Heart left ventricle (tissue), 16 donors: ENCODE data around the gene HP. TPM values are rescaled to one million over a fixed set of nuclear protein-coding genes. Genes with fewer than 3 reads are reported as not detected.
A peak's percentile ranks its signal among the peaks of the same experiment; 100 is the strongest.

ENCODE experiments used
- ATAC-seq, 4 donors: fragments of 200-7000 bp; cut with Tn5 transposase; one replicate each; pipeline ENCODE4 v1.9.1; 2020 to 2022; ENCODE audit warnings: moderate library complexity in 4 of 4, mild to moderate bottlenecking in 3 of 4, moderate number of reproducible peaks in 1 of 4
- DNase-seq, 5 donors: peaks; one replicate each; pipeline ENCODE4 v3.0.0-alpha.2; 2020
- H3K27ac ChIP-seq, 12 donors: fragments of 200-600 bp; sonication (generic) in 4 of 12; one replicate each; pipeline versions ENCODE4 v1.5.0 to v1.8.0; 2016 to 2022; ENCODE audit warnings: mild to moderate bottlenecking in 2 of 12
- H3K27me3 ChIP-seq, 9 donors: fragments of 200-600 bp; sonication (generic) in 2 of 9; one replicate each; pipeline versions ENCODE4 v1.5.1 to v1.8.0; 2016 to 2022; ENCODE audit warnings: mild to moderate bottlenecking in 3 of 9
- H3K36me3 ChIP-seq, 9 donors: fragments of 200-600 bp; sonication (generic) in 2 of 9; one replicate each; pipeline versions ENCODE4 v1.5.0 to v1.8.0; 2018 to 2022; ENCODE audit warnings: mild to moderate bottlenecking in 2 of 9
- H3K4me1 ChIP-seq, 12 donors: fragments of 200-600 bp; sonication (generic) in 4 of 12; one replicate each; pipeline versions ENCODE4 v1.5.0 to v1.8.0; 2016 to 2022; ENCODE audit warnings: mild to moderate bottlenecking in 3 of 12
- H3K4me3 ChIP-seq, 12 donors: fragments of 200-600 bp; sonication (generic) in 4 of 12; one replicate each; pipeline versions ENCODE4 v1.5.0 to v1.8.0; 2017 to 2022; ENCODE audit warnings: mild to moderate bottlenecking in 9 of 12, moderate library complexity in 4 of 12
- H3K9me3 ChIP-seq, 12 donors: fragments of 200-600 bp; sonication (generic) in 4 of 12; one replicate each; pipeline versions ENCODE4 v1.5.0 to v1.8.0; 2016 to 2022; ENCODE audit warnings: mild to moderate bottlenecking in 1 of 12
- POLR2A ChIP-seq, 2 donors: fragments of 450-650 bp; IDR thresholded peaks; one replicate each; pipeline ENCODE4 v1.6.1; 2017; ENCODE audit warnings: antibody characterized with exemption in 2 of 2, mild to moderate bottlenecking in 2 of 2, moderate library complexity in 2 of 2
- WGBS, 4 donors: extraction: QIAGEN DNeasy Blood & Tissue Kit in 2 of 4; methylation state at CpG; one replicate each; pipeline versions ENCODE4 v1.1.5 to v1.1.7; 2013 to 2018; 5-methylcytosine and 5-hydroxymethylcytosine counted together
- intact Hi-C, 10 donors: fragments of 100-400 bp; cut with DNase I; formaldehyde crosslinking; loops; one replicate each; pipeline versions ENCODE4 v1.11.1 to v1.14.2; 2022
- polyA plus RNA-seq, 2 donors: library from polyadenylated mRNA; stranded (reverse); fragments of 200-250 nt; gene quantifications; one replicate each; pipeline ENCODE4 v1.2.3, GENCODE V29; 2013
- total RNA-seq, 9 donors: library from RNA; depleted of rRNA in 2 of 9; stranded (reverse); fragments of >200 nt in 2 of 9; fragmentation: NEBNext Ultra II Directional in 3 of 9; extraction: Animal tissue kit (Norgen Biotek cat#: 25700) in 3 of 9; gene quantifications; one replicate each; pipeline versions ENCODE4 v1.1.0 to v1.2.4, GENCODE V29; 2016 to 2023
- TF ChIP-seq, protein P1 (sequence below), 12 donors: fragments of 200-600 bp; sonication (generic) in 4 of 12; IDR thresholded peaks; one replicate each; pipeline versions ENCODE4 v1.5.0 to v1.8.0; 2018 to 2022; ENCODE audit warnings: antibody characterized with exemption in 12 of 12, mild to moderate bottlenecking in 5 of 12
- donor health status: ischemic (EF 13 %, LVEDD 7.1; RV severe dilation, severe dysfunction).
- donor health status: healthy with polysubstance abuse.
- donor health status: DM: no; HTN: yes; CAD: no.
- donor health status: DM: no; HTN: no; CAD: no.
- donor health status: ischemic (EF 25% LVEDD 6.9; RV normal size, moderate dysfunction).
- donor health status: ischemic (EF 25% LVEDD 5.7; RV mildly dilated, moderate dysfunction).
- donor health status: healthy.
- donor health status: DM: yes; HTN: yes; CAD: no.
- donor health status: ischemic (EF 35%, LVEDD 5.7; RV mildly dilated, moderate dysfunction).
- donor health status: nonischemic (EF 11% LVEDD 7.7; RV severe dilation, severe dysfunction).
- donor health status: DM: yes; HTN: yes; CAD: no.
- donor health status: PGD.
- donor health status: ischemic (EF 29% LVEDD 5.4; RV normal size, mild dysfunction).
- donor health status: nonischemic (EF 23%, LVEDD 6.1; RV moderate dilation, normal function).

The HP gene
- total and polyA plus RNA-seq, 11 donors, result 0.42 to 314 (median 3.6) TPM

DNA sequence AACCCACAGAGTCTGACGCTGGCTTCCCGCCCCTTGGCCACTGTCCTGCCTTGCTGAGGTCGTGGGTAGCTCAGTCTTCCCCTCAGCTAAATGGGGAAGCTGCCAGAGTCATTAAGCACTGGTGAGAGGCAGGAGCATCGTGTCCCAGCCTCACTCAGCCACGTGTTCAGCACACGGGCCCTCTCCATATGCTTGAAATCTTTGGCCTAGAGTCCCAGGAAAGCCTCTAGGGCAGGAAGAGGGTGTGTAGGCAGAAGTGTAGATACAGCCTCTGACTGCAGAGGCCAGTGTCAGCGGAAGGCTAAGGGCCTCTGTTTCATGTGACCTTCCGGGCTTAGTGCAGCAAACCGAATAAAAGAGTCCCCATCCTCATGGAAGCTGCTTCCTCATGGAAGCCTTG lies 41.7 kb upstream of the HP start:
- Histone ChIP-seq H3K4me1 (peaks cover 2 to 26% (median 21%) of the 10 kb centered on the region in 12 donors), H3K27ac (peak overlapping the region in 4 of 12 donors; percentile 40 to 78 (median 74)), H3K36me3 (peaks cover 0 to 22% (median 6%) of the 10 kb centered on the region in 9 donors), H3K4me3 (no peak overlapping the region), H3K27me3 (no peaks in the 10 kb centered on the region), H3K9me3 (no peaks in the 10 kb centered on the region)
- WGBS, 4 donors, result 64 to 69% (median 66%) methylated on average over 8 to 9 of the region's 9 CpGs
- ATAC-seq (no peak), DNase-seq (no peak)
- TF ChIP-seq, protein P1, sequence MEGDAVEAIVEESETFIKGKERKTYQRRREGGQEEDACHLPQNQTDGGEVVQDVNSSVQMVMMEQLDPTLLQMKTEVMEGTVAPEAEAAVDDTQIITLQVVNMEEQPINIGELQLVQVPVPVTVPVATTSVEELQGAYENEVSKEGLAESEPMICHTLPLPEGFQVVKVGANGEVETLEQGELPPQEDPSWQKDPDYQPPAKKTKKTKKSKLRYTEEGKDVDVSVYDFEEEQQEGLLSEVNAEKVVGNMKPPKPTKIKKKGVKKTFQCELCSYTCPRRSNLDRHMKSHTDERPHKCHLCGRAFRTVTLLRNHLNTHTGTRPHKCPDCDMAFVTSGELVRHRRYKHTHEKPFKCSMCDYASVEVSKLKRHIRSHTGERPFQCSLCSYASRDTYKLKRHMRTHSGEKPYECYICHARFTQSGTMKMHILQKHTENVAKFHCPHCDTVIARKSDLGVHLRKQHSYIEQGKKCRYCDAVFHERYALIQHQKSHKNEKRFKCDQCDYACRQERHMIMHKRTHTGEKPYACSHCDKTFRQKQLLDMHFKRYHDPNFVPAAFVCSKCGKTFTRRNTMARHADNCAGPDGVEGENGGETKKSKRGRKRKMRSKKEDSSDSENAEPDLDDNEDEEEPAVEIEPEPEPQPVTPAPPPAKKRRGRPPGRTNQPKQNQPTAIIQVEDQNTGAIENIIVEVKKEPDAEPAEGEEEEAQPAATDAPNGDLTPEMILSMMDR (IDR thresholded peaks at IDR 0.05), result no peak
- no peak for TF ChIP-seq POLR2A (IDR thresholded peaks at IDR 0.05)
- intact Hi-C loops, result loop anchor here in 1 of 10 donors (5.0 kb wide), 1 partner anchor 80 kb away; the partner anchor contains the start of genes DHX38 and TXNL4B

DNA sequence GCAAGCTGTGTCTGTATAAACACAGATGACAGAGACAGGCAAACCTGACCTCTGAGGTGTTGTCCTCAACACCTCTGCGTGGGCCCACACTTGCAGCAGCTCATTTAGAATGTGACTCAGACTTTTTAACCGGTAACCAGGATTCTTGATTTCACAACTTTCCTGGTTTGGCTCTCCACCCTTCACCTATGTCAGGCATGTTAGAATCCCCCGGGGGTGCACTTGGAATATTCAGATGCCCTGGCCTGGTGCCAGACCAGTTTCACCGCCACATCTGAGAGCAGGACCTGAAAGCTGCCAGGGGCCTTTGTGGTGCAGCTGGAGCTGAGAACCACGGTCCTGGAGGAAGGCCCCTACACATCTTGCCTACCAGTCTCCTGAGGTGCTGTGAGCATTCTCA lies 40.9 kb upstream of the HP start:
- H3K4me3 ChIP-seq, result peak overlapping the region in 7 of 12 donors; percentile 2 to 27 (median 16)
- H3K36me3 ChIP-seq, result peaks cover 0 to 25% (median 7%) of the 10 kb centered on the region in 9 donors
- H3K9me3 ChIP-seq, result no peaks in the 10 kb centered on the region
- ATAC-seq (peak in 1 of 4 donors; percentile 2), DNase-seq (peak in 3 of 5 donors; percentile 24 to 51 (median 49))
- intact Hi-C loops, result loop anchor here in 1 of 10 donors (5.0 kb wide), 1 partner anchor 79 kb away; the partner anchor contains the start of genes DHX38 and TXNL4B
- H3K27me3 ChIP-seq, result no peaks in the 10 kb centered on the region
- peaks cover 2 to 23% (median 17%) of the 10 kb centered on the region in 12 donors for H3K4me1 ChIP-seq
- peak overlapping the region; percentile 42 to 78 (median 62) for H3K27ac ChIP-seq
- TF ChIP-seq, protein P1 (IDR thresholded peaks at IDR 0.05), result no peak
- TF ChIP-seq POLR2A (IDR thresholded peaks at IDR 0.05), result no peak
- WGBS, 4 donors, result 11 to 25% (median 18%) methylated on average over 5 of the region's 5 CpGs

GRCh38 chr16:72013888-72014581 lies 40.3 kb upstream of the HP start:
- Histone ChIP-seq H3K4me1 (peaks cover 2 to 23% (median 17%) of the 10 kb centered on the region in 12 donors), H3K27ac (peak overlapping the region; percentile 42 to 78 (median 62)), H3K36me3 (peaks cover 0 to 29% (median 7%) of the 10 kb centered on the region in 9 donors), H3K9me3 (no peaks in the 10 kb centered on the region), H3K4me3 (peak overlapping the region in 9 of 12 donors; percentile 2 to 27 (median 15)), H3K27me3 (no peaks in the 10 kb centered on the region)
- 13 to 27% (median 19%) methylated on average over 14 to 15 of the region's 15 CpGs for WGBS, 4 donors
- intact Hi-C loops, result loop anchor here in 2 of 10 donors (2.0 to 5.0 kb wide), 2 partner anchors 75 to 78 kb away; partner anchors contain the start of genes DHX38 (in 1 of the 2) and TXNL4B (in 1 of the 2)
- ATAC-seq (peak; percentile 40 to 61 (median 54)), DNase-seq (peak in 4 of 5 donors; percentile 39 to 55 (median 40))
- no peak for TF ChIP-seq POLR2A (IDR thresholded peaks at IDR 0.05)
- TF ChIP-seq, protein P1 (IDR thresholded peaks at IDR 0.05), result no peak

DNA sequence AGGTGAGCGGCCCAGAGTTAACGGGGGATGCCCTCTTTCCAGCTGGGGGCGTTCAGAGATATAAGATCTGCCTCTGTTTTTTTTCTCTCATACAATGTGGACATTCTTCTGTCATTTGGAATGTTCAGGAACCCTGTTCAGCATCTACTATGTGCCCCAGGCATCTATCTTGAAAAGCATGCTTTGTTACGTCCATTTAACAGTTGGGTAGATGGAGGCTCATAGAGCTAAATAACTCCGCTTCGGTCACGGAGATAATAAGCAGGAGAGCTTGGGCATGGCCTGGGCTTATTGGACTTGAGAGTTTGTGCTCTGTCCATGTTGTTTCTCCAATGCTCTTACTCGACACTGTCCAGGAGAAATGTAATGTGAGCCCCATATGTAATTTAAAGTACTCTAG lies 39.6 kb upstream of the HP start:
- no peak for TF ChIP-seq POLR2A (IDR thresholded peaks at IDR 0.05)
- TF ChIP-seq, protein P1 (IDR thresholded peaks at IDR 0.05), result no peak
- WGBS, 4 donors, result 70 to 78% (median 74%) methylated on average over 8 of the region's 8 CpGs
- peak overlapping the region in 2 of 12 donors; percentile 15 to 26 for H3K4me3 ChIP-seq

More for the DNA sequence above, 39.6 kb upstream of the HP start:
- Histone ChIP-seq H3K27me3 (no peaks in the 10 kb centered on the region), H3K27ac (peak overlapping the region in 10 of 12 donors; percentile 42 to 78 (median 60)), H3K9me3 (no peaks in the 10 kb centered on the region), H3K36me3 (peaks cover 0 to 36% (median 7%) of the 10 kb centered on the region in 9 donors), H3K4me1 (peaks cover 2 to 22% (median 17%) of the 10 kb centered on the region in 12 donors)
- ATAC-seq (no peak), DNase-seq (no peak)
- intact Hi-C loops, result loop anchor here in 2 of 10 donors (2.0 to 5.0 kb wide), 2 partner anchors 74 to 78 kb away; partner anchors contain the start of genes DHX38 (in 1 of the 2) and TXNL4B (in 1 of the 2)
